ENCODE measurements around the gene SDC4.

Gene SDC4, protein sequence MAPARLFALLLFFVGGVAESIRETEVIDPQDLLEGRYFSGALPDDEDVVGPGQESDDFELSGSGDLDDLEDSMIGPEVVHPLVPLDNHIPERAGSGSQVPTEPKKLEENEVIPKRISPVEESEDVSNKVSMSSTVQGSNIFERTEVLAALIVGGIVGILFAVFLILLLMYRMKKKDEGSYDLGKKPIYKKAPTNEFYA

DNA sequence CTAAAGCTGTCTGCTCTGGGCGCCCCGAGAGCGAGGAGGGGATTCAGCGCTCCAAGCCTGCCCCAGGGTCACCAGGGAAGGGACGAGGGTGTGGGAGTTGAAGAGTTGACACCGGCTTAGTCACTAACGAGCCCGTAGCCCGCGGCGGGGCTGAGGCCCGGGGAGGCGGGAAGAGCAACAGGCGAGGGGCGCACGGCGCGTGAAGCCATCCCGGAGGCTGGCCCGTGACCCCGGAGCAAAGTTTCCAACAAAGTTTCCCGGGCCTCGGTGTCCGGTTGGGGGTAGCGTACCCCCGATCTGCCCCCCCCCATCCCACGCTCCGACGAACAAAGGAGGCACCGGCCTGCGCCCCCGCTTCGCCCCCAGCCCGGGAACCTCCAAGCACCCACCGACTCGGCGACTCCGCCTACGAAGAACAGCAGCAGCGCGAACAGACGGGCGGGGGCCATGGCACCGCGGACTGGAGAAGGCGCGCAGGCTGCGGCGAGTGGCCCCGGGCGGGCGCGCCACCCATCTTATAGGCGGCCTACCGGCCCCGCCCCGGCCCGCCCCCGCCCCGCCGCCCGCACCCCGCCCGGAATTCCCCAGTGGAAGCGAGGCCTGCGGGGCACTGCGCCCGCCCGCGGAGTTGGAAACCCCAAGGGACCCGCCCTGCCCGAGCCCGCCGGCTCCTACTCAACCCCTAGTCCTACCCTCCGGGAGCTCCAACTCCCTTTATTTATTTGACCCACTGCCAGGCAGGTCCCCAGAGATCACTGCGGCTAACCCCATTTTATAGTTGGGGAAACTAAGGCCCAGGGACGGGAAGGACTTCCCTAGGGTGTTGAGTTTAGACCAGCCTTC, at the start of gene SDC4:
Gene SDC4 (minus strand): TSS at position 489 of the 843 bp plus-strand sequence. CDS start 40 bp downstream, at position 449.
- peak; percentile 34 for DNase-seq

DNA sequence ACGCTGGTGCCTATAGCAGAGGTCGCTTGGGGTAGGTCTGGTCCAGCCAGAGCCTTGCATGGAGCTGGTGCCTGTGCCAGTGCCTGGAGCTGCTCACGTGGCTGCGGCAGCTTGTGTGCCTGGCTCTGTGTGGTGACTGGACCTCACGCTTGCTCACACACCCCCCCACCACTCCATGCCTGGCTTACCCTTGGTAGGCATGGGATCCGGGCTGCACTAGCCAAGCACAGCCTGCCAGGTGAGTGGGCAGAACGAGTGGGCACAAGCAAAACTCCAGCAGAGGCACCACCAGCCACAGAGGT, 46.8 kb upstream of the SDC4 start:
- DNase-seq = no peak

DNA sequence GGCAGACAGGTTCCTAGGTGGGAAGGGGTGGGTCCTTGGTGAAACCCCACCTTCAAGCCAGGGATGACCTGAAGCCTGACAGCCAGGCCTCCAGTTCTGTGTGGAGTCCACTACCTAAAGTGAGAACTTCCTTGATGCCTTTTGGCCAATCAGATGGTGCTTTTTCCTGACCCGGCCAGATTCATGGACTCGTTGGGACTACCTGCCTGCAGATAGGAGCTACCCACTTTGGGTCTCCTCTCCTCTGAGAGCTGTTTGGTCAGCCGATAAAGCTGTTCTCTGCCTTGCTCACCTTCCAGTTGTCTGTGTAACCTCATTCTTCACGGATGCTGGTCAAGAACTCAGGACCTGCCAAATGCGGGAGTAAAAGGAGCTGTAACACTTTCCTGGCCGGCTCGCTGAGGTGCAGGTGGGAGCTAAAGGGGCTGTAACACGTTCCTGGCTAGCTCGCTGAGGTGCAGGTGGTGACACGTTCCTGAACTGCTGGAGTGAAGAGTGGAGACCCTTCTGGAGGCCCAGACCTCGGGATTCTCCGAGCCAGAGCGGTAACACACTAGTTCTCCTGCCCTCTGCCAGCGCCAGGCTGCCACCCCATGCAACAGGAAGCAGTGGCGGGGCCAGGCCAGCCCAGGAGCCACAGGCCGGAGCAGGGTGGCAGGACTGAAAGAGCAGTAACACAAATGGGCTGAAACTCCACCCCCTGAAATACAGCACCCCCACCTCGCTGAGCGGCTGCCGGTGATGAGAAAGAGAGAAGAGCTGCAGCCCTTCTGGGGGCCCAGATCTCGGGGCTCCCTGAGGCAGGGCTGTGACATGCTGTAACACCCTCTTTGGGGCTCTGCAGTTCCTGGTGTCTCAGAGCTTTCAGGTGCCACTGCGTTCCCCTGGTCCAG, 46.2 kb upstream of the SDC4 start:
- no peak for DNase-seq

DNA sequence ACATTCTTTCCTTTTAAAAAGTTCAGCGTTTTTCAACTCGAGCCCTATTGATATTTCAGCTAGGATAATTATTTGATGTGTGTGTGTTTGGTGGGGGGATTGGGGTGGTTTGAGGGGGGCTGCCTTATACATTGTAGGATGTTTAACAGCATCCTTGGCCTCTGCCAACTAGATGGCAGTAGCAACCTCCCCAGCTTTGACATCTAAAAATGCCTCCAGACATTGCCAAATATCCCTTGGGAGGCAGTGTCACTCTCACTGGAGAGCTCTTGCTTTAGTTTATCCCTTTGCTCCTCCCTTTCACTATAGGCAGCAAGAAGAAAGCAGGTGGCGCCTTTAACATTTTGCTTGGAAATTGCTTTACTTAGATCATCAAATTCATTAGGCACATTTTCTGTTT, 44.5 kb upstream of the SDC4 start:
- DNase-seq = no peak

DNA sequence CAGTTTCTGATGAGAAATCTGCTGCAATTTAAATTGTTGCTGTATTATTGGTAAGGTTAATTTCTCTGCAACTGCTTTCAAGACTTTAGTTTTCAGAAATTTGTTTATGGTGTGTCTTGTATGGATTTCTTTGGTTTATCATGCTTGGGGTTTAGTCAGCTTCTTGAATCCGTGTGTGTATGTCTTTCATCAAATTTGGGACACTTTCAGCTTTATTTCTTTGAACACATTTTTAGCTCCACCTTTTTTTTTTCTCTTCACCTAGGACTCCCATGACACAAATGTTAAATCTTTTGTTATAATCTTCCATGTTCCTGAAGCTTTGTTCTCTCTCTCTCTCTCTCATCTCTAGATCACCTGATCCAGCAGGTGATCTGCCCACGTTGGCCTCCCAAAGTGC, 43.3 kb upstream of the SDC4 start:
- no peak for DNase-seq

DNA sequence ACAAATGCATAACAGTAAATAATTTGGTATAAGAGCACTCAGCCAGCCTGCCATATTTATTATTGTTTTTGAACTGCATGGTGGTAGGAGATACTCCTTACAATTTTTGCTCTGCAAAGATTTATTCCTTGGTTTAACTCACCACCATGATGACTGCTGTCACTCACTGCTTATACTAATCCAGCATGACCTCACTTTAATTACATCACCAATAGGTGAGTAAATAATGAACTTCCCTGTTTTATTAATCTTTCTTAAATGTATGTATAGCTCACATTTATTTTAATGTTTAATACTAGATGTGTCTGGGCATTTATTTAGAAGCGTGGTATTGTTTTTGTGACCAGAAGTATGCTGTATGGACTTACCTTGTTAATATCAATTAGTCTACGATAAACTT, 42.7 kb upstream of the SDC4 start:
- no peak for DNase-seq

DNA sequence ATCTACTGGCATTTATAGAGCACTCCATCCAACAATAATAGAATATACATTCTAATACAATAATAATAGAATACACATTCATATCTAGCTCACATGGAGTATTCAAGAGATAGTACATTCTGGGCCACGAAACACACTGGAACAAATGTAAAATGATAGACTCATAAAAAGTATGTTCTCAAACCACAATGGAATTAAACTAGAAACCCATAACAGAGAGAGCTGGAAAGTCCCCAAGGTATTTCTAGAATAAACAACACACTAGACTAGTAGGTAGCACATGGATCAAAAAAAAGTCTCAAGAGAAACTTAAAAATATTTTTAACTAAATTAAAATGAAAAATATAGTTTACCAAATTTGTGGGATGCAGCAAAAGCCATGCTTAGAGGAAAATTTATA, 39.0 kb upstream of the SDC4 start:
- no peak for DNase-seq

DNA sequence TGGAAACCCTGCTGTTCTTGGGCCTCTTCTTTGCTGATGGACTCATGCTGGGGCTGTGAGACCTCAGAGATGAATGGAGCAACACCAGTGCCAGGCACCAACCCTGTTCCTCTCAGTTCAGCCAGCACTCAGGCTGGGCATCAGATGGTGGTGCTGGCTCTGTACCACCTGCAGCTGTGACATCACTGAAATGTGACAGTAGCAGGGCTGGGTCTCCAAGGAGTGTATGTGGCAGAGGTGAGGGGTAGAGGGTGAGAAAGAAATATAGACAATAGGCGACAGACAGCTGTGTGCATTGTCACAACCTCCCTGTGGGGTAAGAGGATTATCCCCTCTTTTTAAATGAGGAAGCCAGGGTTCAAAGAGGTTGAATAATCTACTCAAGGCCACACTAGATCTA, 30.0 kb upstream of the SDC4 start, which contains the start of gene TP53TG5:
Gene TP53TG5 (minus strand): TSS at position 135 of the 400 bp plus-strand sequence. CDS start 89 bp downstream, at position 46.
- no peak for DNase-seq

DNA sequence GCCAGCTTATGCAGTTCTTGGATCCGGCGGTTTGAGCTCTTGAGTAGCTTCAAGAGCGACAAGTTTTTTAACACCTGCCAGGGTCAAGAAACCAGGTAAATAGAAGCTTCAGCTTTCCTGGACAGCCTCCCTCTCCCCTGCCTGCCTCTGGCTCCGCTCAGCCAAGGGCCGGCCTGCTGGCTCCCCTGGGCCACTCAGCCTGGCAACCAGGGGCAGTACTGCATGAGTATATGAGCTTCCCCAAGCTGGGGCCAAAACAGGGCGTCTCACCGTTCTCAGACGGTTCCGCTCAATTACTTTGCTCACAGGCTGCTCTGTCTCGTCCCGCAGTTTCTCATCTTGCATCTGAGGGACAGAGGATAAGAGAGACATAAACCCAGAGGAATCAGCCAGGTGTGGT, 29.0 kb upstream of the SDC4 start:
- no peak for DNase-seq

DNA sequence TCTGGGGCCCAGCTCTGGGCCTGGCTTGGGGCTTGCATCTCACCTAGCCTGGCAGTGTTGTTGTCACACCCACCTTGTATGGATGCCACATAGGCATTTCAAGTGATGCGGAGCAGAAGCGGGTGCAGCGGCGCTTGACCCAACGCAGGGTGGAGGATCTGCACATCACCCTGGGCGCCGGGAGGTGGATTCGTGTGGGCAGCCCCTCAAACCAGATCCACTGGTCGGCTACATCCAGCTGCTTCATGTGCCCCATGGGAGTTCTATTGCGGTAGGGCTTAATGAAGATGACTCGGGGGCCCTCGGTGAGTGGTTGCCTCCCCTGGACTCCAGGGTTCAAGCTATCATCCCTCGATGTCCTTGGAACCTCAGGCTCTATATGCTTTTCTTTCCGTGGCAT, 26.7 kb upstream of the SDC4 start:
- no peak for DNase-seq

DNA sequence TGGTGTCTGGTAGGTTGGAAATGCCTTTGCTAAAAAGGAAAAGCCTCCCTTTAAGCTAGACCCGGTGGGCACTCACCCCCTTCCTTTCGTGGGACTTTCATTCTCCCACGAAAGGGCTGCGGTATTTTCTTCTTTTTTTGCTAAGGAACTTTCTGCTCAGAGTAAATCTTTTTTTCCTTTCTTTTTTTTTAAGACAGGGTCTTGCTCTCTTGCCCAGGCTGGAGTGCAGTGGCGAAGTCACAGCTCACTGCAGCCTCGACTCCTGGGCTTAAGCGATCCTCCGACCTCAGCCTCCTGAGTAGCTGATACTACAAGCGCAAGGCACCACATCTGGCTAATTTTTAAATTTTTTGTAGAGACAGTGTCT, 25.9 kb upstream of the SDC4 start:
- no peak for DNase-seq

DNA sequence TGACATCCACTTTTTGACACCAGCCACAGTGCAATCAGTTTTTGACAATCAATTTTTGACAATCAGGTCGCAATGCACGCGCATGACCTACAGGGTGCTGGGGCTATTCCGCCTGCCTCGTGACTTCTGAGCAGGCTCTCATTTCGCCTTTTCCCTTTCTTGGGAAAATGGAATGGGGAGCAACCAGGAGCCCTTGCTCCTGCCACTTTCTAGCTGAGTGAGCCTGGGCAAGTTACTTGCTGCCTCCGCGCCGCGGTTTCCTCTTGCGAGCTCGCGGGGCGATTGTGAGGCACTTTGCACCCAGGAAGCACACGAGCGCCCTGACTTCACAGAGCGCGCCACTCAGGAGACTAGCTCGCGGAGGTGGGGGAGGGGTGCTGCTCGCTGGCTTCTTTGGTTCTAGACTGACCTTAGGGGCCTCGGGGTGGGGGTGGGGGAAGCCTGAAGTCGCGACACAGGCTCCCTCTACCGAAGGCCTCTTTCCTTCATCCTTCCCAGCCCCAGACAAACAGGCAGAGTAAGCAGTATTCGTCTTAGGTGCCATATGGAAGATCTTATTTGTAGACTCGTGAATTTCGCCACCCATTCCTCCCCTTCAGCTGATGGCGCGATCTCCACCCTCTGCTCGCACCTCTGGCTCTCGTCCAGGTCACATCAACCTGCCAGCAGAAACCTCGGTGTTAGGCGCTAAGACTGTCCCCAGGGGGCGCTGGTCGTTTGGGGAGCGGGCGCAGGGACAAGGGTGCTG, 25.3 kb upstream of the SDC4 start:
- peak; percentile 65 for DNase-seq

DNA sequence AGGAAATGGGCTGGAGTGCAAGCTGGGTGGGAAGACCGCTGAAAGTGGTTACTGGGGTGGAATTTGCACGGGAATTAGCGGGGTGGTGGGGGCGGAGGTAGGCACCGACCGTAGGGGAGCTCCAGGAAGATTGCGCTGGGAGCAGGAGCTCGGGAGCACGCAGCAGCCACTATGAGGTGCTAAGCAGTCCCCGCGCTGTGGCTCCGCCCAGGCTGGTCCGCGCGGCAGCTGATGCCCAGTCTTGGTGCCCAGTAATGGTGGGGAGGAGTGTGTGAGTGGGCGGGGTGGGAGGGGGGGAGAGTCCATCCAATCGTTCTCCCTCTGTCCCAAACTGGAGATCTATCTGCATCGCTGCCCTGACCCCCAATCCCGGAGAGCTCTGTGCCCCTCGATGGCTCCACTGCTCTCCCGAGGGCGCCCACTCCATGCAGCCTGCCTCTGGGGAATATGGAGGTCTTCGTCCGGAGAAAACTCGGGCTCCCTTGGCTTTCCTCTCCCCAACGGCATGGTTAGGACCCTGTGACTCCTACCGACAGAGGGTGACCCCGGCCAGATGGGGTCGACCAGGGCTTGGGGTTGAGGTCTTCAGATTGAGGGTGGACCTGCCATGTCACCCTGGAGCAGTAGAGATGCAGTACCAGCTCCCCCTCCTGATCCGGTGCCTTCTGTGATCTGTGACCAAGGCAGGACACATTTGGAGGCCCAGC, 24.6 kb upstream of the SDC4 start:
- DNase-seq = no peak

DNA sequence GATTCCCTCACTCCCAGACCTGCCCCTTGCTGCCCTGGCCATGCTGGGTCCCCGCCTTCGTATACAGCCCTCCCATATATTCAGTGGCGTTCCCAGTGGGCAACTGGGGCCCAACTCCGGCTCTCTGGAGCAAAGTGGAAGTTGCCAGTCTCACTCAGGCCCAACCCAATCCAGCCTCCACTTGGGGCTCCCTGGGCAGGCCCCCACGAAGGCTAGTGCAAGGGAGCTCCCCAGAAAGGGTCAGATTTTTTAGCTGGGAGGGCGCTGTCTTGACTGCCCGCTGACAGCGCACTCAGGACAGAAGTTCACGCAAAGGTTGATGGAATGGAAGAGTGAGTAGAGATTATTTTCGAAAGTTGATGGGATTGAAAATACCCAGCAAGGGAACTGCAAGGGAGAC, 24.0 kb upstream of the SDC4 start:
- DNase-seq = no peak

DNA sequence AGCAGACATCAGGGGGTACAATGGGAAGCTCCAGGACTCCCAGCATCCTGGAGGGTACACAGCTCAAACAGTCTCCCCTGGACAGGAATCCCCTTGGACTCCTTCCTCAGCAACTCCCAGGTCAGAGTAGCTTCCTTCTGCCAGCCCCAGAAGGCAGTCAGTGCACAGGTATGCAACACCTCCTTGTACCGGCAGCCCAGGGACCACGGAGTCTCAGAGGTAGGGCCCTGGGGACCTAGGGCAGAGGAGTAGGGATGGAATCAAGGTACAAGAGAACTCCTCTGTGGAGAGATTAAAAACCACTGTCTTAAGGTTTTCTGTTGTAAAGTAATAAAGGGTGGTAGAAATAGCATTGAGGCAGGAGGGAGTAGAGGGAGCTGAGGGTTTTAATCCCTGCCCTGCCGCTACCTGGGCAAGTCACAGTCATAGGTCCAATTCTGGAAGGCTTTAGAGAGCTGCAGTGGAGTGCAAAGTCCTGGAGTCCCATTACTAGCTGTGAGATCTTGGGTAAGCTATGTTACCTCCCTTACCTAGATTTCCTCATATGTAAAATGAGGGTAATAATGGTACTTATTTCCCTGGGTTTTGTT, 22.4 kb upstream of the SDC4 start:
- no peak for DNase-seq

DNA sequence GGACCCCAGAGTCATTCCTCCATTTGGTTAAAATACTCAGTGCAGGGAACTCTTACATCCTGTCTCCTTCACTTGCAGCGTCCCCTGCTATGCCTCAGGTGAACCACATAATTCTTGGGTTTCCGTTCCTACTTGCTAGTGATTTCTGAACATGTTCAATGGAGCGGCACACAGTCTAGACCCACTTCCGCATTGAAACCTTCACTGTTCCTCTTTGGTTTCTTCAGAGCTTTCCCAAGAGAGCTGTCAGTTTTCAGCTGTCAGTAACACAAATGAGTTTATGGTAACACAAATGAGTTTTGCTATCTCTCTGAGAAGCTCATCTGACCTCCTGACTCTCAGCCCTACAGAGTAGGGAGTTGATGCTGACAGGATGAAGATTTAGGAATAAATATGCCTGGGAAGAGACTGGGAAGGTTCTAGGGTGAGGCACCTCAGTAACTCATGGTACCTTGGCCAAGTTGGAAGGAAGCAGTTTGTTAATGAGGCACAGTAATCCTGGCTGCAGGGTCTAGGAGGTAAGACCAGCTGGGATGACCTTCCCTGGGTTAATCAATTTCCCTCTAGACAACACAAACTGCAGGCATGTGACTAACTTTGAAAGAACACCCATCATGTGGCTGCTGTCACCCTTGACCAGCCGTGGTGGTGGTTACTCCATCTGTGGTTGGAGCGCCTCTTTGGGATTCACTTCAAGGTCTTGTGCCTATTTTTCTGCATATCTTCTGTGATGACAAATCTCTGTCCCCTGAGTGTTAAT, 20.2 kb upstream of the SDC4 start:
- no peak for DNase-seq

DNA sequence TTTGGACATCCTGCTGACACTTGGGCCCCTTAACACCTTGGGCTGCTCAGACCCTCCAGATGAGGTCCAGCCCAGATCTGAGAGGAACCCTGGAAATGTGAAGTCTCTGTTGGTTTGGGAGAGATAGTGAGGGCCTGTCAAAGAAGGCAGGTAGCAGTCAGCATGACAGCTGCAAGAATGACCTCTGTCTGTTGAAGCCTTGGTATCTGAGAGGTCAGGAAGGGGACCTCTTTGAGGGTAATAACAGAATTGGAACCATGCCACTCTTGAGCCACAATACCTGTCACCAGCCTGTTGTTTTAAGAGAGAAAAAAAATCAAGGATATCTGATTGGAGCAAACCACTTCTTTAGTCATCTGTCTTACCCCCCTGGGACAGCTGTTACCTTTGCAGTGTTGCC, 18.9 kb upstream of the SDC4 start:
- no peak for DNase-seq

DNA sequence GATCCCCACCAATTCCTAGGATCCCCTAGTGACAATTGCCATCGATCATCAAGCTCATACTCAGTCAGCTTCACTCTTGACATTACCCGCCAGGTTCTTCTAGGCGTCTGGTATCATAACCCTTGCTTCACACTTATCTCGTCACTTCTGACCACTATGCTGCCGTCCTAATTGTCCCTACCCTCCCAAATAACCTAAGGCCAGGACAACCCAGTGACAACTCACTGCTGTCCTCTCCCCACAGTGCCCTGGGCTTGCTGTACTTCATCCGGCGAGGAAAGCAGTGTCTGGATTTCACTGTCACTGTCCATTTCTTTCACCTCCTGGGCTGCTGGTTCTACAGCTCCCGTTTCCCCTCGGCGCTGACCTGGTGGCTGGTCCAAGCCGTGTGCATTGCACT, 18.4 kb upstream of the SDC4 start:
- no peak for DNase-seq

DNA sequence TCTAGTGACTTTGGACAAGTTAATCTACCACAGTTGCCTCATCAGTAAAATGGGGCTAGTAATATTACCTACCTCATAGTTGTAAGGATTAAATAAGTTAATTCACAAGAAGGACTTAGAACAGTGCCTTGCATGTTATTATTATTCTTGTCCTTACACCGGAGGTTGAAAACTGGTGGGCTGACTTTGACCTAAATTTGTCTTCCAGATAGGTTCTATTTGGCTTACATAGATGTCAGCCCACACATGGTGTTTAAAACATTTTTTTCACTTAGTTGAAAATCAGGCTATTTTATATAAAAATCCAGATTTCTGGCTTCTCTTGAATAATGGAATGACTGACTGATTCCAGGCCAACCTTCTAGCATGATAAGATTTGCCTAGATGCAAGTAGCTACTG, 18.0 kb upstream of the SDC4 start:
- no peak for DNase-seq

DNA sequence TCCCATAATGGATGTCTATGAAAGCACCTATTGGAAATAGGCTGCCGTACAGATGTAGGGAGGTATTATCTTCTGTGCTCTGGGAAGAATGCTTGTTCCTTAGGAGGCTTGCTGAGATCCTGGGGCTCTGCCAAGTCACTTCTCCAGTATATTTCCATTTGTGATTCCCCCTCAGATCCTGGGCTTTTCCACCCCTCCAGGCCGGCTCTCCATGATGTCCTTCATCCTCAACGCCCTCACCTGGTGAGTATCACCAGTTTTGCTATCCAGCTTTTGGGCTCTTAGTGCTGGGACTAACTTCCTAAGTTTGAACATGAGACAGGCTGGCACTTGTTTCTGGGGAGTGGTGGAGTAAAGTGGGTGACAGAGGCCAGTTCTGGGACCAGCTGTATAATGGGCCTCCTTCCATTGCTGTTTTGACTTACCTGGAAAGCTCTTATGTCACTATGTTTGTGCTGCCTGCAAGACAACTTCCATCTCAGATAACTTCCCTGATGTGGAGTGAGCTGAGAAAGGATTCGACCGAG, 17.3 kb upstream of the SDC4 start:
- no peak for DNase-seq

Data from NCI-H510A (cell line).